GM21360 (cell line): ENCODE data around the gene DNAJC16.

Experiments
- ATAC-seq: cut with Tn5 transposase; IDR thresholded peaks from one replicate; pipeline ENCODE4 v1.9.1; 2021; ENCODE audit warnings: mild to moderate bottlenecking, moderate library complexity; ENCODE audit not compliant: unreplicated experiment

The DNAJC16 gene

DNA sequence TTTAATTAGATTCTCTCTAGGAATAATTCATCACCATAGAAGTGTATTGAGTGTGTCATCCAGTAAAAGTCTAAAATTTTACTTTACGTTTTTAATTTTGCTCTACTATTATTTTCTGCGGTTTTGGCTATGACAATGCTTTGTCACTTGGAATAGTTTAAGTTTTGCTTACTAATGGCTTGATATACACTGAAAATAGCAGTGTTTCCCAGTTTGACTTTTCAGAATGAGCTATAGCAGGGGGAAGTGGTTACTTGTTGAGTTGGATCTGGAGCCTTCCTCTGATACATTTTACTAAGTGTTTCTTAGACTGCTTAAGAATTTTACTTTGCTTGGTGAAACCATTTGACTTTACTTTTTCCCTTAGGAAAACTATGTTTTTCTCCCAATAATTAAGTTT lies 5.0 kb downstream of the DNAJC16 start:
- ATAC-seq: no peak

DNA sequence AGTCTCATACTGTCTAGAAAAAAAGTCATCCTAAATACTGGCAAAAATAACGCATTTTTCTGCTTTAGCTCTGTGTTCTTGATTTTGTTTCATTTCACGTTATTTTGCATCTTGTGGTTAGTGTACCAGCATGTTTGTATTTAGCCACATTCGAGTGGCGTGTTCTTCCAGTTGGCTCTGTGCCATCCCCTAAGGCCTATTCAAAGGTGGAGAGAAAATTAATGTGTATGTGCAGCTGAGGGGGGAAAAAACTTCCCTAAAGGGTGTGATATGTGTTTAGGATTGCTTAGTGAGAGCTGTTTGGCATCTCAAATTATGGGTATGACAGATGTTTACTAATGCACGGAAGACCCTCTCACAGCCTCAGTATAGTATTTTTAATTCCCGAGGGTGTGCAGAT lies 12.1 kb downstream of the DNAJC16 start:
- no peak for ATAC-seq

DNA sequence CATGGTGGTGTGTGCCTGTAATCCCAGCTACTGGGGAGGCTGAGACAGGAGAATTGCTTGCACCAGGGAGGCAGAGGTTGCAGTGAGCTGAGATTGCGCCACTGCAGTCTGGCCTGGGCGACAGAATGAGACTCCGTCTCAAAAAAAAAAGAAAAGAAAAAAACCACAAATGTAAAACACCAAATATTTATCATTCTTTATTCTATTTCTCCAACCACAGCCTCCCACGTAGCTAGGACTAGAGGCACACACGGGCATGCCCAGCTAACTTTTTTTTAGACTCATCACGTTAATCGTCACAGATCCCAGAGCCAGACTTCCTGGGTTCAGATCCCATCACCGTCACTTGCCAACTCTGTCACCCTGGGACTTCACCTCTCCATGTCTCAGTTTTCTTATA lies 13.5 kb downstream of the DNAJC16 start:
- no peak for ATAC-seq

DNA sequence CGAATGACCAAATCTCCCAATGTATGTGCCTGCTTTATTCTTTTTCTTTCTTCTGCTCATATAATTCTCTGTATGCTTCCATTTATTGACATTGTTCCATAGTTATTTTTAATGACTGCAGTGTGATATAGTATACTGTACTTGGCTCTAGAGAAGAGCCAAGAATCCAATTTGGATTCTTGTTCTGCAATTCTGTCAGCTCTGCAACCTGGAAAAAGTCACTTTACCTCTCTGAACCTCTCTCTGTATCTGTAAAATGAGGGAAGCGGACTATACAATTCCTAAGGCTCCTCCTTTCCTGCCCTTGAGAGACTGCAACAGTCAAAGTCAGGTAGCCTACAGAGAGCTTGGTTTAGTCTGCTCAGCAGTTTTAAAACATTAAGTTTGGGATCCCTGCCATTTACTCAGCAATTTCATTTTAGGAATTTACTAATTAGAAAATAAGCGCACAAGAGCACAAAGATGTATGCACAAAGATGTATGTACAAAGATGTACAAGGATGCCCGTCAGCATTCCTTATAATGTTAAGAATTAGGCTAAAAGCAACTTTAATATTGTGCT lies 14.7 kb downstream of the DNAJC16 start:
- no peak for ATAC-seq

DNA sequence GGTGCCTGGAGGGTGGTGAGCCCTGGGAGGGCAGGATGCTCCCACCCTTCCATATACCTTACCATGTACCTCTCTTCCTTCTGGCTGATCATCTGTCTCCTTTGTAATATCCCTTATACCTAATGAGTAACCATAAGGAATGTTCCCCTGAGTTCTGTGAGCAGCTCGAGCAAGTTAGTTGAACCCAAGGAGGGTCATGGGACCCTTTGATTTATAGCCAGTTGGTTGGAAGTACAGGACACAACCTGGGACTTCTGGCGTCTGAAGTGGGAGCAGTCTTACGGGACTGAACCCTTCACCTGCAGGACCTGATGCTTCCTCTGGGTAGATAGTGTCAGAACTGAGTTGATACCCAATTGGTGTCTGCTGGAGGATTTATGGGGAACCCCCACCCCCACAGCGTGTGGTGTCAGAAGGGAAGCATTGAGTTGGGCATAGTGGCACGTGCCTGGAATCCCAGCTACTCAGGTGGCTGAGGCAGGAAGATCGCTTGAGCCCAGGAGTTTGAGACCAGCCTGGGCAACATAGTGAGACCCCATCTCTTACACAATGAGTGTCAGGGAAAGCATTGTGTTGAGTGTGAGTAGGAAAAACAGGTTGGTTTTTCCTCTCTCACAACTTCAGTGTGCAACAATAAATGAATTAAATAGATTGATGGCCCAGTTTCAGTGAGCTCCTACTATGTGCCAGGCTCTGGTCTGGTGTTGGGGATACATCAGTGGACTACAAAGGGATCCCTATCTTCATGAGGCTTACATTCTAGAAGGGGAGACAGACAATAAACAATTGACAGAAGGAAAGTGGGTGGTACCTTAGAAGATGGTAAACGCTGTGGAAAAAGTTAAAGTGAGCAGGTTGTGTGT lies 16.0 kb downstream of the DNAJC16 start:
- ATAC-seq: no peak

DNA sequence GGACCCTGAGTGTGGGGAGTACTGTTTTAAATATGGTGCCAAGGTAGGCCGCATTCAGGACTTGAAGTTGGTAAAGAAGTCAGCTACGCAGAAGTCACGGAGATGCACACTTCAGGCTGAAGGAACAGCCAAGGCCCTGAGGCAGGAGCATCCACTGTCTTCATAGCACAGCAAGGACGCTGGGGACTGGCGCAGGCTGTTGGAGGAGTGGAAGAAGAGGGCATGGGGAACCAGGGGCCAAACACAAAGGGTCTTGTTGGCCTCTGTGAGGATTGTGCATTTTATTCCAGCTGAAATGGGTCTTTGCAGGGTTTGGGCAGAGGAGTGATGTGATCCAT lies 16.6 kb downstream of the DNAJC16 start:
- ATAC-seq: no peak

DNA sequence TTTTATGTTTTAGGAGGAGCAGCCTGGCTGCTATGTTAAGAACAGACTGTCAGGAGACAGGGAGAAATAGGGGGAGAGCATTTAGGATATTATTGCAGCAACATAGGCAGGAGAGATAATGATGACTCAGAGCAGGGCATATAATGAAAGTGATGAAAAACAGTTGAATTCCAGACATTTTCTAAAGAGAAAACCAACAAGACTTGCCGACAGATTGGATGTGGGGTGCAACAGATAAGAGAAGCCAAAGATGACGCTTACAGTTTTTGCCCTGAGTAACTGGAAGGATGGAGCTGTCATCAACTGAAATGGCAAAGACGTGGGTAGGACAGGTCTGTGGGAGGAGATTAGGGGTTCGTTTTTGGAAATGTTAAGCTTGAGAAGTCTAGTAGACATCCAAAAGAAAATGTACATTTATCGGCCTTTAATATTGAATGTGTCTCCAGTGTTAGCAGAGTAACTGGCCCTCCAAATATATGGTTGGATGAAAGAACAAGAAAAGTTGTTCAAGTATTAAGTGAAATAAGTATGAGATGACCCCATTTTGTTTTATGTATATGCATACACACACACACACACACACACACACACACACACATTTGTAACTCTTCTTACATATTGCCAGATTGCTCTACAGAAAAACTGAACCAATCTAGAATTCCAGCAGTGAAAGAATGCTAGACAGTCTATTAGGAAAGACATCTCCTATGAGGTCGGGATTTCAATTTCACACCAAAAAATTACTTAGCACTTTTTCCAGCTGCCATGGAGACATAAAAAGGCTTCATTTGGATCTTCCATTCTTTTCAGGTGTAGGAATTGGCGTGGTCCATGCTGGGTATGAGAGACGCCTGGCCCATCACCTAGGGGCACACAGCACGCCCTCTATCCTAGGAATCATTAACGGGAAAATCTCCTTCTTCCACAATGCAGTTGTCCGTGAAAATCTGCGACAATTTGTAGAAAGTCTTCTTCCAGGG lies 17.2 kb downstream of the DNAJC16 start:
- ATAC-seq: no peak

DNA sequence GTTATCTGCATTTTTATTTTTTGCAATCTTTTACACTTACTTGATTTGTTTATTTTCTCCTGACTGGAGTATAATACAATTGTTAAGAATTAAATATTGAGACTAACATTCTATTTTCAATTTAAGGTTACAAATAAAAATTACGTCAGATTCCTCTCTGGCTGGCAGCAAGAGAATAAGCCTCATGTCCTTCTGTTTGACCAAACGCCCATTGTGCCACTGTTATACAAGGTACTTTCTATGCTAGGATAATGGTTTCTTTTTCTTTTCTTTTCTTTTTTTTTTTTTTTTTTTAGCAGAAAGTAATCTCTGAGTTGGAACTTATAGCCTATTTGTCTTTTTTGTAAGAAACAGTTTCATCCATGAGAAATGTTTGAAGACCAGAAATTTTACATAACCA lies 20.0 kb downstream of the DNAJC16 start:
- no peak for ATAC-seq

DNA sequence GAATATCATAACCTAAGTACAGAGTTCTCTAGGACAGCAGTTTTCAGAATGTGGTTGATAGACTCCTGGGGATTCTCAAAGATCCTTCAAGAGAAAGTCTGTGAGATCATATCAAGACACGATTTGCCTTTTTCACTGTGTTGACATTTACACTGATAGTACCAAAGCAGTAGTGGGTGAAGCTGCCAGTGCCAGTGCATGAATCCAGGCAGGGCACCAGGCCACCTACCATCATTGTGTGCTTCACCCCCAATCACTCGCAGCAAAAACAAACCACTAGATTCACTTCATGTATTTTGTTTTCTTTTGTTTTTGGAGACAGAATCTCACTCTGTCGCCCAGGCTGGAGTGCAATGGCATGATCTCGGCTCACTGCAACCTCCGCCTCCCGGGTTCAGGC lies 23.9 kb downstream of the DNAJC16 start:
- no peak for ATAC-seq

DNA sequence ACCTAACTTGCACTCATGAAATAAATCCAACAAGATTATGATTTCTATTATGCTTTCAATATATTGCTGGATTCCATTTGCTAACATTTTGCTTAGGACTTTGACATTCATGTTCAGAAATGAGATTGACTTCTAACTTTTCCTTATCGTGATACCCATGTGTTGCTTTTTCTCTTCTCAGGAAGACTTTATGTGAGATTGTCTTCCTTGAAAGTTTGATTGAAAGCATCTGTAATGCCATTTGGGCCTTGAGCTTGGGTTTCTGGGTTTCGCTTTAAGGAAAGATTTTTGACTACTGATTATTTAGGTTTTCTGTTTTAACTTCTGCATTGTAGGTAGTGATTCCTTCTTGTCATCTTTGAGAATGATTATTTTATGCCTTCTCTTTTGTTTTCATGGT lies 30.4 kb downstream of the DNAJC16 start:
- ATAC-seq: no peak

DNA sequence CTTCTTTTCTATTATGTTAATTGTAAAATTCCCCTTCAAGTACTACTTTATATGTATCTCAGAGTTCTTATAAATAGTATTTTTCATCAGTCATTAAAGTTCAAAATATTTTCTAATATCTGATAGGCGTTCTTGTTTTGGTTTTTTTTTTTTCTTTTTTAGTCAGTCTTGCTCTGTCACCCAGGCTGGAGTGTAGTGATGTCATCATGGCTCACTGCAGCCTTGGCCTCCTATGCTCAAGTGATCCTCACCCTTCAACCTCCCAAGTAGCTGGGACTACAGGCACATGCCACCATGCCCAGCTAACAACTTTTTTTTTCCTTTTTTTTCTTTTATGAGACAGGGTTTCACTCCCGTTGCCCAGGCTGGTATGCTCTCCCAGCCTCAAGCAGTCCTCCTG lies 30.9 kb downstream of the DNAJC16 start:
- no peak for ATAC-seq

DNA sequence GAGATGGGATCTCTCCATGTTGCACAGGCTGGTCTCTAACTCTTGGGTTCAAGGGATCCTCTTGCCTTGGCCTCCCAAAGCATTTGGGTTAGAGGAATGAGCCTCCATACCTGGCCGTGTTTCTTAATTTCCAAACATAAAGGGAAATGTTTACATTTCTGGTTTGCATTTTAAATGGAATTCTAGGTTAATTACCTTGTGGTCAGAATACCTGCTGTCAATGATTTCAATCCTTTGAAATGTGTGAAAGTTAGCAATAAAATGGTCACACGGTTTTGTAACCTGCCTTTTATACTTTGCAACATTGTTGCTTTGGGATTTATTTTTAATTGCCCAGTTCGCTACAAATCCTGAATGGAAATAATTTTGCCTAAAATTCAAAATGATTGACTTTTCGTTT lies 31.9 kb downstream of the DNAJC16 start:
- ATAC-seq: no peak

DNA sequence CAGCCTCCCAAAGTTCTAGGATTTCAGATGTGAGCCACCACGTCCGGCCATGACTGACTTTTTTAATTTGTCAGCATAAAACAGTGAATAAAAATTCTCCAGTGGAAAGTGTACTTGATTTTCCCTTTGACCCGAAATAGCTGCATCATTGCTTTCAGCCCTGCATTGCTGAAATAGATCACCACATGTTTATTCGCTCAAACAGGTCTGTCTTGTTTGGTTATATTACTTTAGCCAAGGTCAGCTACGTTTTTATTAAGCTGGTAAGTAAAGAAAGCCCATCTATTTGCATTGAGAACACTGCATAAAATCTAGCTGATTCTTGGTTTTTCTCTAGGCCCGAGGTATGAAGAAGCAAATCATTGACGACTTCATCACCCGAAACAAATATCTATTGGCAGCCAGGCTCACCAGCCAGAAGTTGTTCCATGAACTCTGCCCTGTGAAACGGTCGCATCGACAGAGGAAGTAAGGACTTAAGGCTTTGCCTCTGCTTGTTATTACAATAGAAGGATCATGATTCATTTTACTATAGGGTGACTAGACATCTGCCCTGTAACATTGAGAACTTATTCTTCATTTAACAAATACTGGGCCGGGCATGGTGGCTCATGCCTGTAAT lies 32.7 kb downstream of the DNAJC16 start:
- no peak for ATAC-seq

DNA sequence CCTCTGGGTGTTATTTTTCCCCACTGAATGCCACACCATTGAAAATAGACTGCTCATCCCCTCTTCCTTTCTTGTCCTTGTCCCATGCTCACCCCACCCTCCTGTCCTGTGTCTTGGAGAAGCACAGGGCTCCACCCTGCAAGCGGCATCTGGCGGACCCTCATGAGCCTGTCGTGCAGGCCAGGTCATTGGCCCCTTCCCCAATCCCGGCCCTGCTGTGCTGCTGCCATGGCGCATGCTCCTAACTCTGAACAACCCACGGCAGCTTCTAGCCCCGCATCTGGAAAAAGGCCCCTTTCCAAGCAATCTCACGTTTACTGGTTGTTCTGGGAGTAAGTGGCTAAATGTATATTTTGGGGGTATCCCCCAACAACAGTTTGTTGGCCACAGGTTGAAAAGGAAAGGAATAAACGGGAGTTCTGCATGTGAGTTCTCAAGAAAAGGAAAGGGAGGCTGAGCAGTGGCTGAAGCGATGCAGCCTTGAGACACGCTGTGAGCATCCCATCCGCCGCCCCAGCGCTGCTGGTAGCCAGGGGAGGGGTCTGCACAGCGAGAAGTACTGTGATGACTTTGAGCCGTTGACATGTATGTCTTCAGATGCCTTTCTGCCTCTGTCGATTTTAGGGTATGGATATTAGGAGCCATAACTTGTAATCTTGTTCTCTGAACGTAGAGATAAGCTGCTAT lies 41.9 kb downstream of the DNAJC16 start:
- ATAC-seq: no peak

DNA sequence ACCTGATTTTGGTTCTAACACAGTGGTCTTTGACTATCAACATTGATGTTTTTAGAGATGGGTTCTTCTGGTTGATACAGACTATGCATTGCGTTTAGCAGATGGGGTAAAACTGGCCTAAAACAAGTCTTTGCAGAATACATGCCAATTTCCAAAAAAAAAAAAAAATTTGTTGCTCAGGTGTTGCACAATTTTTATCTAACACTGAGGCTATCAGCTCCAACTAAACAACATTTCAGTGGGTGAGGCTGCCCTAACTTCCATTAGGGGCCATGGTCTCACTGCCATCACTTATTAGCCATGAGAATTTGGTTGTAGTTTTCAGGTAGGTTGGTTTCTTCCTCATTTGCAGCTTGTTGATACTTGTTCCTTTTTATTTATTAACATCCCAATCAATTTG lies 44.2 kb downstream of the DNAJC16 start:
- ATAC-seq: no peak

DNA sequence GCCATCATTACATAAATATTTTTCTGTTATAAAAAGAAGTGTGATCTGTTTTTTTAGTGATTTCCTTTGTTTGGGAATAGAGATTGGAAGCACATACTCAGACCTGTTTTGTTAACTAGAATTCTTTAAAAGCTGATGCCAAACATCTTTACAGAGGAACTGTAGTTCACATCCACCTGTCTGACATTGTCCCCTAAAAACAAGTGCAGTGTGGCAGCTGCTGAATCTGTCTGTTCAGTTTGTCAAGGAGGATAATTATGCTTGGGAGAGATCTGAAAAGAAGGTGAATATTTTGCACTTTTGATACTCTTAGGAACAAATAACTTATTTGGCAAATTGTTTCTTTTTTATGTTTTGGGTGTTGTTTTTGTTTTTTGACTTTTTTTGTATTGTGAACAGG lies 44.6 kb downstream of the DNAJC16 start:
- ATAC-seq: no peak

DNA sequence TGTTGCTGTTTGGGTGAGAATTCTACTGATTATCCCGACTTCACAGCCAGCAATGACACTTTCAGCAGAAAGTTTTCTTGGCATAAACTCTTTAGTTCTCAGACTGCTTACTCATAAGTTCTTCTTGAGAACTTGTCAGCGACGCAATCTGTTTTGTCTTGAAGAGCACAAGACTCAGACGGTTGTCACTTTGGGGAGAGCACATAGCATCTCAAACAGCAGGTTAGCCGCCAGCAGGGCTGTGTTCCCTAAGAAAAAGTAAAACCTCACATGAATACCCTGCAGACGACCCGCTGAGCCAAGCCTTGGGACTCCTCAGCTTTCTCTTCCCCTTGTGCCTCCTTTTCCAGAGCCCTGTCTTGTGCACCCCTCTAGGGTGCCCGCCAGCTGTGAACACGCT lies 46.8 kb downstream of the DNAJC16 start:
- no peak for ATAC-seq

DNA sequence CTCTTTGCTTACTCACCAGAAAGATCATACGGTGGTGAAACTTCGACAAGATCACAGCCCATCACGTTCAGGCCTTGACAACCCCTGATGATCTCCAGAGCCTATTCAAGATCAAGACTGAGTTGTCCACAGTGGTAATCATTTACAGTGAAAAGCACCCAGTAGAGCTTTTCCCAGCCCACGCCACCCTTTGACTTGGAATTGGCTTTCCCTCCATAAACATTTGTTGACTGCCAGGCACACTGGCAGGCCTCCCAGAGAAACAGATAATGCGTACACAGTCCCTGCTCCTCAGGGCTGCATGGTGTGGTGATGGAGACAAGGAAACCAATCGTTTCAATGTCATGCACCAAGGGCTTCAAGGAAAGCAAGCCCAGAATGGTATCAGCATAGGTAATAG lies 48.1 kb downstream of the DNAJC16 start:
- ATAC-seq: no peak

DNA sequence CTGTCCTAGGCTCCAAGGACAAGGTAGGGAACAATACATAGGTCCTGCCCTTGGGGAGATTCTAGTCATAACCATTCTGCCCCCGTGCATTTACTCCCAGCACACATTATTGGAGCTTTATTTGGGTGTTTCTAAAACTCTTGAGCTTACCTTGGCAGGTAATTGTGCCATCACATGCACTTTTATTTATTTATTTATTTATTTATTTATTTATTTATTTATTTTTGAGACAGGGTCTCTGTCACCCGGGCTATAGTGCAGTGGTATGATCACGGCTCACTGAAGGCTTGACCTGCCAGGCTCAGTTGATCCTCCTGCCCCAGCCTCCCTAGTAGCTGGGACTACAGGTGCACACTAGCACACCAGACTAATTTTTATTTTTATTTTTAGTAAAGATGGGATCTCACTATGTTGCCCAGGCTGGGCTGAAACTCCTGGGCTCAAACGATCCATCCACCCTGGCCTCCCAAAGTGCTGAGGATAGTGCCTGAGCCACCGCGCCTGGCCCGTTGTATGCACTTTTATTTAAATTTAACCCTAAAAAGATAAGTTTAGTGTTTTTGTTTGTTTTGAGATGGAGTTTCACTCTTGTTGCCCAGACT lies 49.0 kb downstream of the DNAJC16 start:
- no peak for ATAC-seq

DNA sequence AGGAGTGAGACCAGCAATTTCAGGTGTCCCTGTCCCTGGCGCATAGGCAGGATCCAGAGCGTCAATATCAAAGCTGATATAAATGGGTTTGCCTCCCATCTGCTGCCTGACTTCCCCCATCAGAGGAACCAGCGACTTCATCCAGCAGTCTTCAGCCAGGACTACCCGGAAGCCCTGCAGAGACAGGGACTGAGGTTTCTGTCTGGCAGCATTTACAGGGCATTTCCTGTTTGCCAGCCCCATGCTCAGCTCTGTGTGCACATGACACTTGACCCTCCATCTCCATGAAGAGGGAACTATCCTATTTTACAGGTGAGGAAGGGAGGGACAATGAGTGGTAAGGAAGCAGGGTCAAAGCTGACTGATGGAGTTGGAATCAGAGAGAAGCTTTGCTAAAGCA lies 51.0 kb downstream of the DNAJC16 start:
- ATAC-seq: no peak
